Upper lobe of left lung (tissue), 4 donors: ENCODE data around the gene ZNF619.

Experiments used
- CTCF ChIP-seq, 6 experiments: fragments of 450-650 bp in 4 of 6; fragments of 200-600 bp in 2 of 6; sonication (generic) in 2 of 6; IDR thresholded peaks; one replicate each; pipeline ENCODE4 v1.5.1; 2016 to 2019; ENCODE audit warnings: antibody characterized with exemption in 6 of 6
- POLR2A ChIP-seq, 4 donors: fragments of 450-650 bp; IDR thresholded peaks; one replicate each; pipeline ENCODE4 v1.5.1; 2016 to 2017; ENCODE audit warnings: antibody characterized with exemption in 4 of 4, mild to moderate bottlenecking in 2 of 4
- POLR2AphosphoS5 ChIP-seq, 2 donors: sonication (generic); formaldehyde crosslinking; IDR thresholded peaks; one replicate each; pipeline ENCODE4 v1.5.1; 2017; ENCODE audit warnings: antibody characterized with exemption in 2 of 2

GRCh38 chr3:40456940-40457823 is 19.7 kb upstream of the ZNF619 start, which contains the start of gene RPL14:
- TF ChIP-seq CTCF (IDR thresholded peaks at IDR 0.05) (peak in 4 of 6 experiments; percentile 20 to 44 (median 28)), POLR2A (IDR thresholded peaks at IDR 0.05) (peak; percentile 48 to 96 (median 92)), POLR2AphosphoS5 (IDR thresholded peaks at IDR 0.05) (peak; percentile 96 to 97)
